ENCODE data around the gene SDC1. TPM values are rescaled to one million over a fixed set of nuclear protein-coding genes. Genes with fewer than 3 reads are reported as not detected.

Gene SDC1
- total RNA-seq, 2 experiments from 2014 or later = 0.10 TPM; not detected in 1

DNA sequence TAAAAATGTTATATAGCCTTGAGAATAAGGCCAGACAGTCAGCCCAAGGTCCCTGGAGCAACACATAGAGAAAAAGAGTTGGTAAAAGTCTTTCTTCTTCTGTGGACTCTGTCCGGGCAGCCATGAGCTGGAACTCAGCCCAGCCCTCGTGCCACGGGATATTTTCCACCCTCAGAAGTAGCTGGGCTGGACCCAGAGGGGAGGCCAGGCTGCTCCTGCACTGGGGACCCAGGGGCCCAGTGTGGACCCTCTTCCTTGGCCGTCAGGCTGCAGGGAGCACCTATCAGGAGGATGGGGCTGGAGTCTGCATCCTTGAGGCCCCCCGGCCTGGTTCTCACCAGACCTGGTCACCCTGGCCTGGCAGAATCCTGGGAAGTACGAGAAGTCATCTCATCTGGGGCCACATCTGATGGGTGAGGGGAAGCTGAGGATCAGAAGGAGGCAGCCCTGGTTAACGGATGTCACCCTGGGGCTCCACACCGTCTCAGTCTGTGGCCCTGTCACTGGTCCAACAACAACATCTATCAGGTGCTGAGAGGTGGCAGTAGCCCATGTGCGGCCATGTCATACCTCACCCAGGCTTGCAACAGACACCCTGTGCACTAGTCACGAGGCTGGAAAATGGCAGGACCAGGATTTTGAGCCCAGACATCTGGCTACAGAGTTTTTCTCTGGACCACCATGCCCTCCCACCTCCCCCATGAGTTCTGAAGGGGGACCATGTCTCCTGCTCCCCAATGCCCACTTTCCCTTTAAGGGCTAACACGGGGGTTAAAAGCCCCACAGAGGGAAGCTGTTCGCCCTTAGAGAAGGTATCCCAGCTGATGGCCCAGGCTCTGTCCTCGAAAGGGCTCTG lies 33.0 kb downstream of the SDC1 start:
- Histone ChIP-seq H3K9me2 (ENCODE audit: insufficient read depth, low read length) (no peaks in the 10 kb centered on the region), H3K36me3 (ENCODE audit: insufficient read depth, low read length) (no peaks in the 10 kb centered on the region), H2AFZ (ENCODE audit: low read length) (no peak overlapping the region), H3K79me2 (ENCODE audit: insufficient read depth, low read depth, low read length) (no peaks in the 10 kb centered on the region), H3K4me3 (ENCODE audit: low read depth, low read length, poor library complexity, severe bottlenecking) (no peak overlapping the region), H3K27ac (ENCODE audit: low read depth, low read length, poor library complexity, severe bottlenecking) (no peak overlapping the region), H4K20me1 (ENCODE audit: insufficient read depth, low read length) (no peaks in the 10 kb centered on the region), H3K4me2 (ENCODE audit: low read length) (no peak overlapping the region), H3K4me1 (ENCODE audit: insufficient read depth, low read length, poor library complexity, severe bottlenecking) (no peaks in the 10 kb centered on the region), H3K9me3 (ENCODE audit: low read length) (no peaks in the 10 kb centered on the region)
- intact Hi-C loops (cut with micrococcal nuclease; ENCODE audit: unreplicated experiment) = no loop called here
- CTCF ChIA-PET (ENCODE audit: unreplicated experiment) = no interaction called here
- POLR2A ChIA-PET = no interaction called here
- DNase-seq (ENCODE audit: low spot score) = no peak
- no peak for TF ChIP-seq EZH2phosphoT487 (IDR thresholded peaks at IDR 0.05; ENCODE audit: borderline replicate concordance, low read depth, low read length)
- TF ChIP-seq, protein P1, sequence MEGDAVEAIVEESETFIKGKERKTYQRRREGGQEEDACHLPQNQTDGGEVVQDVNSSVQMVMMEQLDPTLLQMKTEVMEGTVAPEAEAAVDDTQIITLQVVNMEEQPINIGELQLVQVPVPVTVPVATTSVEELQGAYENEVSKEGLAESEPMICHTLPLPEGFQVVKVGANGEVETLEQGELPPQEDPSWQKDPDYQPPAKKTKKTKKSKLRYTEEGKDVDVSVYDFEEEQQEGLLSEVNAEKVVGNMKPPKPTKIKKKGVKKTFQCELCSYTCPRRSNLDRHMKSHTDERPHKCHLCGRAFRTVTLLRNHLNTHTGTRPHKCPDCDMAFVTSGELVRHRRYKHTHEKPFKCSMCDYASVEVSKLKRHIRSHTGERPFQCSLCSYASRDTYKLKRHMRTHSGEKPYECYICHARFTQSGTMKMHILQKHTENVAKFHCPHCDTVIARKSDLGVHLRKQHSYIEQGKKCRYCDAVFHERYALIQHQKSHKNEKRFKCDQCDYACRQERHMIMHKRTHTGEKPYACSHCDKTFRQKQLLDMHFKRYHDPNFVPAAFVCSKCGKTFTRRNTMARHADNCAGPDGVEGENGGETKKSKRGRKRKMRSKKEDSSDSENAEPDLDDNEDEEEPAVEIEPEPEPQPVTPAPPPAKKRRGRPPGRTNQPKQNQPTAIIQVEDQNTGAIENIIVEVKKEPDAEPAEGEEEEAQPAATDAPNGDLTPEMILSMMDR (conservative IDR thresholded peaks at IDR 0.05; ENCODE audit: low read length) = no peak
- BruUV-seq (replicated peaks) = no TSS peak

DNA sequence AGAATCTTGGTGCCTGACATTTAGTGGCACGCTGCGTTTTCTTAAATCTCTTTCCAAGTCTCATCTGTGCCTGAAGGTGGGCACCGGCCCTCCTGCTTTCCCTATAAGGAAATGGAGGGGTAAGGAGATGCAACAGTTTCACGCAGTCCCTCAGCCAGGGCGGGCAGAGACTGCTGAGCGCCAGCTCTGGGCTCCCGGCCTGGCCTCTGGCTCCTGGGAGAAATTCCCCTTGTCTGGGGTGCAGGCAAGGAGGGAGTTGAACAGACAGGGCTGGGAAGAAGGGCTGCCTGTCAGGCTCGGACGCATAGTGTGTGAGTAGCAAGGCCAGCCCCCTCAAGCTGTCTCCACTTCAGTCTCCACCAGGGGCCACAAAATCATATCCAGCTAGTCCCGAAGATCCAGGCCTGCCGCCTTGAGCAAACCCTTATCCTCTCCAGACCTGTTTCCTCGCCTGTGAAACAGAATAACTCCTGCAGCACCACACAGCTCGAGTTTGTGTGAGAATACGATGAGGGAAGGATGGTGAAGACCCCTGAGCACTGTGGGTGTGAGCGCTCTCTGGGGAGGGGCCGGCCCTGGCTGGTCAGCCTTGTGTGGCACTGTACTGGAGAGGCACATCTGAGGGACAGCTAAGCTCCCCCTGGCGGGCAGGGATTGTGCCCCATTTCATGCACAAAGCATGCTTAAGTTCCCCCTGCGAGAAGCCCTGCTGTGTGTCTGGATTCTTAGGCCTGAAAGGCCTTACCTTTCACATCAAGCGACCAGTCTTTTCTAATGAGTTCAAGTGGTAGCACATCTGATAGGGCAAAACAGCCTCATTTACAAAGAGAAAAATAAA lies 33.8 kb downstream of the SDC1 start:
- intact Hi-C loops (cut with micrococcal nuclease; ENCODE audit: unreplicated experiment) = no loop called here
- POLR2A ChIA-PET = no interaction called here
- H3K4me3 ChIP-seq (ENCODE audit: low read depth, low read length, poor library complexity, severe bottlenecking) = no peak overlapping the region
- H4K20me1 ChIP-seq (ENCODE audit: insufficient read depth, low read length) = no peaks in the 10 kb centered on the region
- no peaks in the 10 kb centered on the region for H3K9me3 ChIP-seq (ENCODE audit: low read length)
- H3K36me3 ChIP-seq (ENCODE audit: insufficient read depth, low read length) = no peaks in the 10 kb centered on the region
- CTCF ChIA-PET (ENCODE audit: unreplicated experiment) = no interaction called here
- peak; percentile 31 for DNase-seq (ENCODE audit: low spot score)
- H3K4me2 ChIP-seq (ENCODE audit: low read length) = no peak overlapping the region
- no peaks in the 10 kb centered on the region for H3K9me2 ChIP-seq (ENCODE audit: insufficient read depth, low read length)
- H2AFZ ChIP-seq (ENCODE audit: low read length) = no peak overlapping the region
- H3K4me1 ChIP-seq (ENCODE audit: insufficient read depth, low read length, poor library complexity, severe bottlenecking) = no peaks in the 10 kb centered on the region
- no peaks in the 10 kb centered on the region for H3K79me2 ChIP-seq (ENCODE audit: insufficient read depth, low read depth, low read length)
- no peak overlapping the region for H3K27ac ChIP-seq (ENCODE audit: low read depth, low read length, poor library complexity, severe bottlenecking)
- TF ChIP-seq, protein P1 (conservative IDR thresholded peaks at IDR 0.05; ENCODE audit: low read length) = peak; percentile 64
- TF ChIP-seq EZH2phosphoT487 (IDR thresholded peaks at IDR 0.05; ENCODE audit: borderline replicate concordance, low read depth, low read length) = no peak
- no TSS peak for BruUV-seq (replicated peaks)
